GM21515 (cell line): ENCODE data around the gene PRPH2.
"Not testable (repeated sequence)": the region's sequence is repeated elsewhere in the genome, so short reads cannot be mapped to it uniquely, and the experiment has no call there.

Source experiments
- ATAC-seq: cut with Tn5 transposase; IDR thresholded peaks from one replicate; pipeline ENCODE4 v1.9.1; 2021; ENCODE audit not compliant: unreplicated experiment

The PRPH2 gene

DNA sequence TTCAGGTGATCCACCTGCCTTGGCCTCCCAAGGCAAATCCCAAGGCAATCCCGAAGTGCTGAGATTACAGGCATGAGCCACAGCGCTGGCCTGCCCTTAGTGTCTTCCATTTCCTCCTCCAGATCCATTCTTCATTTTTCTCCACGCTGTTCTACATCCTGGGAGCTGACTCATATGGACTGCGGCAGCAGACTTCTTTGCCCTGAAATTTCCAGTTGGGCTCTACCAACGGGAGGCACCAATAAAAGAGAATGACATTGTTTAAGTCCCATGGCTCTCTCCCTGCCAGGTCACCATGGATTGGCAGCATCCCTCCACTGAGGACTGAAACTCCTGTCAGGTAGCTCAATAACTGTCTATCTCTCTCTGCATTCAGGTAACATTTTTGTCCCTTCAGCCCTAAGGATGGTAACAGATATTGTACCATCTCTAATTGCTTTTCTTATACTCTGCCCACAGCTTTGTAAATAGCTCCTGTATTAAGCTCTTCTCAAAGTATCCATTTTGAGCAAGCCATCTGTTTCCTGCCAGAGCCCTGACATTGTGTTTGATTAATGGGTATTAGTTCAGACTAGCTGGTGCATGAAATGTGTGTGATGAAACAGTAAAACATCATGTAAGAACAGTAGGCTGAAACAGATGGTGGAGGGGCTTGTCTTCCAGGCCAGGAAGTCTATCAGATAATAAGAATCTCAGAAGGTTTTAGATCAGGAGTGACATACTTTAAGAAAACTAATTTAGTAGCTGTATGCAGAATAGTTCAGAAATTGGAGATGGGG lies 19.9 kb upstream of the PRPH2 start:
- no peak for ATAC-seq

DNA sequence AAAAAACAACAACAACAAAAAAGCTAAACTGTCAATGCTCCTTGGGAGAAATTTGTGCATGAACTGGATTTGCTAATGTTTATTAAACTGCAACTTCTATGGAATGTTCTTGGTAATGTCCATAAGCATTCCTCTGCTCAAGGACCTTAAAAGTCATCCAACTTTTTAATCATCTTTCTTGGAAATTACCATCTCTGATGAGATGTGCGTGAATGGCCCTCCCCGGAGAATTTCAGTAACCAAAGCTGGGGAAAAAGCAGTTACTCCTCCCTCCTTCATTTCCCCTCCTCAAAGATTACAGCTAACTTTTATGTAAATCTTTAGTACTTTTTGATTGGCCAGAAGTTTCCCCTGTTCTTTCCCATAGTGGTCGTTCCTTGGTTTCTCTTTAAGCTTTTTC lies 18.3 kb upstream of the PRPH2 start:
- ATAC-seq, result no peak

DNA sequence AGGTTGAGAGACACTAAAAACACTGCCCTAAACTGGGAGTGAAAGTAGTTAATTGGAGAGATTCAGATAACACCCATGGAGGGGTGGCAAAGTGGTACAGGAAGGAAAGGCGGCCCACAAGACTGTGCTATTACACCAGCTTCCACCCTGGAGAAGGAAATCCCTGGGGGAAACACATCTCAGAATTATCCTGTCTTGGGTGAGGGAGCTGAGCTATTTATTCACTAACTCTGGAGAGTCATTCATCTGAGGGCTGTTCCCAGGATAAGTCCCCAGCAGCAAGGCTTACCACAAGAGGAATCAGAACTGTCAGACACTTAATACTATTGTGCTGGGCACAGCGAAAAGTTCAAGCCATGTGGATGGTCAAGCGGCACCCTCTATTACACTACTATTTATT lies 13.6 kb upstream of the PRPH2 start:
- no peak for ATAC-seq

DNA sequence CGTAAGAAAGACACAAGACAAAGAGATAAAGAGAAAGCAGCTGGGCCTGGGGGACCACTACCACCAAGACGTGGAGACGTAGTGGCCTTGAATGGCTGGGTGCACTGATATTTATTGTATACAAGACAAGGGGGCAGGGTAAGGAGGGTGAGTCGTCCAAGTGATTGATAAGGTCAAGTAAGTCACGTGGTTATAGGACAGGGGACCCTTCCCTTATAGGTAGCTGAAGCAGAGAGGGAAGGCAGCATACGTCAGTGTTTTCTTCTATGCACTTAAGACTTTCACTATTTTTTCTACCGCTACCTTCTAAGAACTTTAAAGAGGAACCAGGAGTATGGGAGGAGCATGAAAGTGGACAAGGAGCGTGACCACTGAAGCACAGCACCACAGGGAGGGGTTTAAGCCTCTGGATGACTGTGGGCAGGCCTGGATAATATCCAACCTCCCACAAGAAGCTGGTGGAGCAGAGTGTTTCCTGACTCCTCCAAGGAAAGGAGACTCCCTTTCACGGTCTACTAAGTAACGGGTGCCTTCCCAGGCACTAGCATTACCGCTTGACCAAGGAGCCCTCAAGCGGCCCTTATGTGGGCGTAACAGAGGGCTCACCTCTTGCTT lies 11.6 kb upstream of the PRPH2 start:
- ATAC-seq, result not testable (repeated sequence)

DNA sequence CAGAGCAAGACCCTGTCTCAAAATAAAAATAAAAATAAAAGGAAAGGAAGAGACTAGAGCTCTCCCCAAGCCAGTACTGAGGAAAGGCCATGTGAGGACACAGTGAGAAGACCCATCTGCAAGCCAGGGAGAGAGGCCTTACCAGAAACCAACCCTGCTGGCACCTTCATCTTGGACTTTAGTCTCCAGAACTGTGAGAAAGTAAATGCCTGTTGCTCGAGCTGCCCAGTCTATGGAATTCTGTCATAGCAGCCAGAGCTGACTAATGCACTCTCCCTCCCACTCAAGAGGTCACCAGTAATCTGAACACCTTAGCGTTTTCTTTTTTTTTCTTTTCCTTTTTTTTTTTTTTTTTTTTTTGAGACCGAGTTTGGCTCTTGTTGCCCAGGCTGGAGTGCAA lies 7.3 kb upstream of the PRPH2 start:
- ATAC-seq, result no peak

DNA sequence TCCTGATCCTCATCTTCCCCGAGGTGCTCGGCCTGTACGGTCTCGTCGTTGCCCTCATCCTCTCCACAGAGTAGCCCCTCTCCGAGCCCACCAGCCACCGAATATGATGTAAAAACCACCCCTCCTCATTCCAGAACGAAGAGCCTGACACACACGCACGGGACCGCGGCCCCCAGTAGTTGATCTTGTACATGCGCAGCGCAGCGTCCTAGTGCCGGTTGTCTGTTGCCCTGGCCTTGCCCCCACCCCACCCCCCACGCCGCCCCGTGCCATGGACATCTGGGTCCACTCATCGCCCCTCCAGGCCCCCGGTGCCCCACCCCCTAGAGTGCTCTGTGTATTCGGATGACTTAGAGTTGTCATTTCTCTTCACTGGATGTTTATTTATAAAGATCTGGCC lies 5.2 kb upstream of the PRPH2 start:
- no peak for ATAC-seq

DNA sequence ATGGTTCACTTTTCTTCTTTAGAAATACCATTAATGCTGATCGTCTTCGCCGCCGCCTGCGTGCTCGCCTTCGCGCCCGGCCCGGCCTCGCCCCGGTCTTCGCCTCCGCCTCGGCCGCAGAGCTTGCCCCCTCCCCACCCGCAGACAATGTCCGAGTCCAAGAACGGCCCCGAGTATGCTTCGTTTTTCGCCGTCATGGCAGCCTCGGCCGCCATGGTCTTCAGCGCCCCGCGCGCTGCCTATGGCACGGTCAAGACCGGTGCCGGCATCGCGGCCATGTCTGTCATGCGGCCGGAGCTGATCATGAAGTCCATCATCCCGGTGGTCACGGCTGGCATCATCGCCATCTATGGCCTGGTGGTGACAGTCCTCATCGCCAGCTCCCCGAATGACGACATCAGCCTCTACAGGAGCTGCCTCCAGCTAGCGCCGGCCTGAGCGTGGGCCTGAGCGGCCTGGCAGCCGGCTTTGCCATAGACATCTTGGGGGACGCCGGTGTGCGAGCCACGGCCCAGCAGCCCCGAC lies 4.8 kb upstream of the PRPH2 start:
- ATAC-seq, result no peak

DNA sequence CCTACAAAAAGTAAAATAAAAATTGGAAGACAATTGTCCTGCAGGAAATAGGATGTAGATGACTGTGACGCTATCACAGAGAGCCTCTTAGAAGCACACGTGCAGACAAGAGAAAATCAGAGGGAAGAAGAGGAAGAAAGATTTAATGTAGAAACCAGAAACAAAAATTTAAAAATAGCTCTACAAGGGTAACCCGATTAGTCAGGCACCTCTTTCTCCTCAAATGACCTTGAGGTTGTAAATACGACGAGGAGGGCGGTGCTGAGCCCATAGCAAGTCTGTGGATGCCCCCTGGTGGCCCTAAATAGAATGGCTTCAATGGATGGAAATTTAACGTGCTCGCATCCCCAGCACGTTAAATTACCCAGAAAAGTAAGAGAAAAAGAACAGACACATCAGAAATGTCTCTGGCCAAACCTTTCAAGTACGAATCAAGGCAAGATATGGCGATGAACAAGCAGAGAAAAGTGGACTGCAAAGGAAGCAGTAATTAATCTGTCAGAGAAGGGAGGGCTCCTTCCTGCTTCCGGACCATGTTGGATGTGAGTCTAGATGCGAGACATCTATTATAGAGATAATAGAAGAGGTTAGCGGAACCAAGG lies 4.2 kb upstream of the PRPH2 start:
- peak; percentile 83 for ATAC-seq

DNA sequence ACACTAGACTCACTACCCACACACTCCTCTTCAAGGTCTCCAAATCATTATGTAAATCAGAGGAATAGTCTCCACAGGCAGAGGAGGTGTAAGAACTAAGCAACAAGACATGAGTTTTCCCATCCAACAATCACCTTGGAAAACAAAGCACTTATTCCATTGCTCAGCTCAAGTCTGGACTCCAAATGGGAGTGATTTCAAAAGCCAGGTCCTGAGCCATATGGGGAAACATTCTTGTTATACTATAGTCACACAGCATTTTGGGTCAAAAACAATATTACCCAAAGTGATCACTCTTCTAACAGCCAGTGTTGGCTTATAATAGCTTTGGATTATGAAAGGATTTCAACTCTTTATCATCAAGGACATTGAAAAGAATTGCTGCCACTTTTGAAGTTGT lies 3.6 kb upstream of the PRPH2 start:
- ATAC-seq, result no peak

DNA sequence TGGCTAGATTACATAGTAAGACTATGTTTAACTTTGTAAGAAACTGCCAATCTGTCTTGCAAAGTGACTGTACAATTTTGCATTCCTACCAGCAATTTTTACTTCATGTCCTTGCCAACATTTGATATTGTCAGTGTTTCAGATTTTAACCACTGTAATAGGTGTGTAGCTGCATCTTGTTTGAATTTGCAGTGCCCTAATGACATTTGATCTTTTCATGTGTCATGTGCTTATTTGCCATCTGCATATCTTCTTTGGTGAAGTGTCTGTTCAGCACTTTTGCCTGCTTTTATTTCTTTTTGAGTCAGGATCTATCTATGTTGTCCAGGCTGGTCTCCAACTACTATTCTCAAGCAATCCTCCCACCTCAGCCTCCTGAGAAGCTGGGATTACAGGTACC lies 2.4 kb upstream of the PRPH2 start:
- no peak for ATAC-seq

DNA sequence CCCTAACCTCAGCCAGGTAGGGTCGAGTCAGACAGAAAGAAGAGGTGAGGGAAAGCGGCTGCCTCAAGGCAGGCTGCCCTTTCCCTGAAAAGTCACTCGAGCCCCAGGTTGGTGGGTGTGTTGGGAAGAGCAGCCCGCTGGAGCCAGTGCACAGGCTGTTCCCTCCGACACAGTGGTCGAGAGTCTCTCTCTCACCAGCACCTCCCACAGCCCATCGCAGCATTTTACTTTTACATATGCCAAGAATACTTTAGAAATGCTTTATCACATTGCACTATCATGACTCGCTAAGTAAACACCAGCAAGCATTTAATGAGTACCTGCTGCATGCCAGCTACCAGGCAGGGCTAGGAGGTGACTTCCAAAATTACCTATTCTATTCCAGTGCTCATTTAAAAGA lies 1.7 kb downstream of the PRPH2 start:
- no peak for ATAC-seq

DNA sequence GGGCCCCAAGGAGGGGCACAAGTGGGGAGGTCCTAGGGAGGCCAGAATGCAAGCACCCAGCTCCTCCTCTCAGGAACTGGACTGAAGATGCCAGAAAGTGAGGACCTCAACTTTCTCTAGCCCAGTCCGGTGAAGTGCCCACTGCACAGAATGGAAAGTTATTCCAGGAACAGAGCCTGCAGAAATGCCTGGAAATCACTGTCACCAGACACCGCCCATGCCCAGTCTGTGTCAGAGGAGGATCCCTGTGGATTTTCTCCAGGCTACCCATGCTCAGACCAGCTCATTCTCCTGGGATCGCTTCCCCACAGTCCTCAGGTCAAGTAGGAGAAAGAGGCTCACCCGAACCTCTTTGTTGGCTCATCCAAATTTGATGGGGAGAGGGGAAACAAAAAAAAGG lies 6.5 kb downstream of the PRPH2 start:
- ATAC-seq, result no peak

DNA sequence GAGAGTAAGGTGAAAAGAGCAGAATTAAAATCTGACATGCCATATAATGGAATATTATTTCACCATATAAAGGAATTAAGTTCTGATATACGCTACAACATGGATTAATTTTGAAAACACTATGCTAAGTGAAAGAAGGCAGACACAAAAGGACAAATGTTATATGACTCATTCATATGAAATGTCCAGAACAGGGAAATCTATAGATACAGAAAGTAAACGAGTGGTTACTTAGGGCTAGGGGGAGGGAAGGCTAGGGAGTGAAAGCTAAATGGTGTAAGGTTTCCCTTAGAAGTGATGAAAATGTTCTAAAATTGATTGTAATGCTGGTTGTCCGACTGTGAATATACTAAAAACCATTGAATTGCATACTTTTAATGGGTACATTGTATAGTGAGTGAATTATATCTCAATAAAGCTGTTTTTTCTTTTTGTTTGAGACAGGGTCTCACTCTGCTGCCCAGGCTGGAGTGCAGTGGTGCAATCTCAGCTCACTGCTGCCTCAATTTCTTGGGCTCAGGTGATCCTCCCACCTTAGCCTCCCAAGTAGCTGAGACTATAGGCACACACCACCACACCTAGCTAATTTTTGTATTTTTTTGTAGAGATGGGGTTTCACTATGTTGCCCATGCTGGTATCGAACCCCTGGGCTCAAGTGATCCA lies 8.2 kb downstream of the PRPH2 start:
- ATAC-seq, result no peak

DNA sequence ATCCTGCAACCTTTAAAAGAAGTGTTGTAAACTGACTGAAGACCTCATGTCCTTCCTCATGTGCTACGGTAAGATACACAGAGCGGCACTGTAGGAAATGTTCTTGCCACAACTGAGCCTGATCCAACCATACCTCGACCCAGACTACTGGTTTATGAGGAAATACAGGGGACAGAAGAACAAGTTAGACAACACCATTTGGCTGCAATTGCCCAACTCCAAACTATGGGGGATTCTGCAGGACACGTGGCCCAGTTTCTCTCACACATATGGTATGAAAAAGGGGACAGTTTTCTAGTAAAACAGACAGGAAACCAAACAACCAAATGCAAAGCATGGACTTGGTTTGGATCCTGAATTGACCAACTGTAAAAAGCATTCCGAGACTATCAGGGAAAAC lies 10.5 kb downstream of the PRPH2 start:
- no peak for ATAC-seq

DNA sequence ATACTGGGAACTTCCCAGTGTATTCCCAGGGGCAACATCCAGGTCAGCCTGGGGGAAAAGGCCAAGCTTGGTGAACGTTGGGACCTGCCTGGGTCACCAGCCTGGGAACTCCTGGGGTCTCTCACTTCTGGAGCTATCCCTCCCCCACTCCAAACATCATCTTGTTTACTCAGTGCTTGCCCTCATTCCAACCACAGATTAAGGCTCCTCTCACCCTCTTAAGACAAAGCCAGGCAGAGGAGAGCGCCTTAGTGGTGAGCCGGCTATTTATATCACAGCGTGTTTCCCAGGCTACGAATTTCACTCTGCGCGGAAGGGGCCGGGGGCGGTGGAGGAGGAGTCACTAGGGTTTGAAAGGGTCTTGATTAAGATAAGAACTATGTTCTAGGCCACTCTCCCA lies 12.1 kb downstream of the PRPH2 start:
- no peak for ATAC-seq

DNA sequence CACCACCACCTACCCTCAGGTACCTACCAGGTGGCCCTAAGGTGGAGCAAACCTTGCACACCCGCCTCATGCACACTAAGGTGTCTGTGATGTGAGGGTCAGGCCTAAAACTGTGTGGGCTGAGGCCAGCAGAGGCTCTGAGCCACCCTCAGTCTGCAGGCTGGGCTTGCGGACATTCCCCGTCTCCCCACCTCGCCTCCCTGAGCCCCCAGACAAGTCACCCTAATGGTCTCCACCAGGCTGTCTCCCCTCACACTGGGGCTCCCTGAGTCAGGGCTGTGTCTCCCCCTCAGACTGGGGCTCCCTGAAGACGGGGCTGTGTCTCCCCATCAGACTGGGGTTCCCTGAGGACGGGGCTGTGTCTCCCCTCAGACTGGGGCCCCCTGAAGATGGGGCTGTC lies 12.5 kb downstream of the PRPH2 start:
- no peak for ATAC-seq

DNA sequence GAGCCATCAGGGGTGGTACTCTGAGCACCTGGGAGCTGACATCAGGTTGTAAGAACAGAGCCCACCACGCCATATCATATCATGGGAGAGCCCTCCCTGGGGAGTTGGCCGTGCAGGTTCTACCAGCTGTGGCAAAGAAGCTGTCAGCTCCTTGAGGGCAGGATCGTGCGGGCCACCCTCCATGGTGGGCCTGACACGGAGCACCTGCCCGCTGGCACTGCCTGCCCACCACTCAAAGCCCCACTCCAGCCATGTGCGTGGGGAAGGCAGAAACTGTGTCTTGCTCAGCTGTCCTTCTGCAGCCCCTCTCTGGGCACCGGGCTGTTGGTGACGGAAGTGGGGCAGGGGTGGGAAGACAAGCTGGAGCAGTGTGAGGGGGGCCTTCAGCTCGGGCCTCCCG lies 14.3 kb downstream of the PRPH2 start:
- ATAC-seq, result no peak

DNA sequence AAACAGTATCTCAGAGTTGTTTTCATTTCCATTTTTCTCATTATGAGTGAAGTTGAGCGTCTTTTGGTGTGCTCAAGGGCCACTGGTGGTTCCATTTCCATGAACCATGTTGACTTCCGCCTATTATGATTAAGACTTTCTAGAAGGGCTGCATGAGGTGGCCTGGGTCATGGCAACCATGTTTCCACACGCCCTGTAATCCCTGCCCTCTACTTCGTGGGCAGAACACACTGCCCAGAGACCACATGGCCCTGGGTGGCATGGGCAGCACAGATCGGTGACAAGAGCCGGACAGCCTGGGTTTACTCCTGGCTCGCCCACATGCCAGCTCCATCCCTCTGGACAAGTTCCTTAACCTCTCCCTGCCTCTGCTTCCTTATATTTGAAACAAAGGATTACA lies 14.8 kb downstream of the PRPH2 start:
- ATAC-seq, result no peak

DNA sequence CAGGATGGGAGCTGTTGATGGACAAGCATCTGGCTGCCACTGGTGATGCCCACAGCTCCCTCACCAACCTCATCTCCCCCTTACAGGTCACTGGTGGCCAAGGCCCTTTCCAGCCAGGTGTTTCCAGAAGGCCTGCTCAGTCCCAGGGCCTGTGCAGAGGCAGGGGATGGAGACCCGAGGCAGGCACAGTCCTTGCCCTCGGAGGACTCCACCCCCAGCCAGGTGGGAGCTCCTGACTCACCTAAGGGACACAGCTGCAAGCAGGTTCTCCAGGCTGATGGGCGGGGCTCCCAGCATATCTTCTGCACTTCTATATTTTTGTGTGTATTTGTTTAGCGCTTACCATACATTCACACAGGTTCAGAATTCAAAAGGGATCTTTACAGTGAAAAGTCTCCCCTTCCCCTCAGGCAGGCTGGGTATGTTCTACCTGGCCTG lies 17.4 kb downstream of the PRPH2 start:
- no peak for ATAC-seq

DNA sequence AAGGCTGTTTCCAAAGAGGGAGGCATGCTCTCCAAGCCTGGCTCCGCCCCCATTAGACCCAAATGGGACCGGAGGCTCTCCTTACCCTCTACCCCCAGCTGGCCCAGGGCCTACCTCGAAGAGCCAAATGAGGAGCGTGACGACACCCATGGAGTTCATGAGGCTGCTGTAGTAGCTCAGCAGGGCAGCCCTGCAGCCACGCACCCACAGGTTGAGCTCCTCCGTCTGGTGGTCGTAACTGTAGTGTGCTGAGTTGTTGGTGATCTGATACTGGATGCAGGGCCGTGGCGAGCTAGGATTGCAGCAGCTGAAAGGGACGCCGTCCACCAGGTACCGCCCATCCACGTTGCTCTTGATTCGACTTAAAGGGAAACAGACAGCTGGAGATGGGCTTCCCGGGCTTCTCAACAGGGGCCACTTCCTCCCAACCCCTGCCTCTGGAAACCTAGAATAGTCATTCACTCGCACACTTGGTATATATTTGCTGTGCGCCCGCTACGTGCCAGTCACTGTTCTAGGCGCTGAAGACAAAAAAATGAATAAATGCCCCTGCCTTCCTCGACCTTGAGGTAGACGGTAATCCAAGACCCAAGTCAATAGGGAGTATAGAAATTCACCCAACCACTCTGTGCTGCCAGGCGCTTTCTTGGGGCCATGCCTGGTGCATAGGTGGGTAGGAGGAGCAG lies 18.0 kb downstream of the PRPH2 start:
- no peak for ATAC-seq

DNA sequence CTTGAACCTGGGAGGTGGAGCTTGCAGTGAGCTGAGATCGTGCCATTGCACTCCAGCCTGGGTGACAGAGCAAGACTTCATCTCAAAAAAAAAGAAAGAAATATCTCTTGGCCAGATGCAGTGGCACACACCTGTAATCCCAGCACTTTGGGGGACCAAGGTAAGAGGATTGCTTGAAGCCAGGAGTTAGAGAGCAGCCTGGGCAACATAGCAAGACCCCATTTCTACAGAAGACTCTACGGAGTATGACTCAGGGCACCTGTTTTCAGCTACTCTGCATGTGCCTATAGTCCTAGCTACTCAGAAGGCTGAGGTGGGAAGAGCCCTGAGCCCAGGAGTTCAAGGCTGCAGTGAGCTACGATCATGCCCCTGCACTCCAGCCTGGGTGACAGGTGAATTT lies 19.6 kb downstream of the PRPH2 start:
- not testable (repeated sequence) for ATAC-seq
